ENCODE data around the gene PCLAF. TPM values are rescaled to one million over a fixed set of nuclear protein-coding genes. Genes with fewer than 3 reads are reported as not detected.
"Not testable (repeated sequence)": the region's sequence is repeated elsewhere in the genome, so short reads cannot be mapped to it uniquely, and the experiment has no call there.

Gene PCLAF
- total RNA-seq, 1 donor from 2014 or later: 84.3 TPM

DNA sequence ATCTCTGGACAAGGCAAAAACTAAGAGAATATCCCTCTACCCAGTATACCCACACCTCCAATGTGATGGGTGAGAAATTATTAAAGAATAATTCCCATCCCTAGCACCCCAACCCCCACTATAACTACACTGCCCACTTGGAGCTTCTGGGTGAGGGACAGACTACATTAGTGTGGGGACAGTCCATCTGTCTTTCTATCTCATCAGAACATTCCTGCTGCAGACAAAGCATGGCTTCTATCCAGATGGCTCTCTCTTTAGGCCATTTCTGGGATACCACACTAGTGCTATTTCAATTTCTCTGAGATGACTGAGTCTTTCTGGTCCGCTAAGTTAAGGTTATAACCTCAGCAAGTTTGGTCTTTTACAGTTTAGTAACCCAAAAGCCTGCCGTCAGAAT lies 31.9 kb downstream of the PCLAF start:
- Mint-ChIP-seq H3K4me1 (peaks cover 10% of the 10 kb centered on the region), H3K27ac (ENCODE audit: unreplicated experiment) (no peak overlapping the region), H3K9me3 (no peaks in the 10 kb centered on the region), H3K27me3 (ENCODE audit: low read depth) (no peaks in the 10 kb centered on the region), H3K4me3 (no peak overlapping the region), H3K36me3 (ENCODE audit: low read depth) (peaks cover 3% of the 10 kb centered on the region)
- TF ChIP-seq, protein P1, sequence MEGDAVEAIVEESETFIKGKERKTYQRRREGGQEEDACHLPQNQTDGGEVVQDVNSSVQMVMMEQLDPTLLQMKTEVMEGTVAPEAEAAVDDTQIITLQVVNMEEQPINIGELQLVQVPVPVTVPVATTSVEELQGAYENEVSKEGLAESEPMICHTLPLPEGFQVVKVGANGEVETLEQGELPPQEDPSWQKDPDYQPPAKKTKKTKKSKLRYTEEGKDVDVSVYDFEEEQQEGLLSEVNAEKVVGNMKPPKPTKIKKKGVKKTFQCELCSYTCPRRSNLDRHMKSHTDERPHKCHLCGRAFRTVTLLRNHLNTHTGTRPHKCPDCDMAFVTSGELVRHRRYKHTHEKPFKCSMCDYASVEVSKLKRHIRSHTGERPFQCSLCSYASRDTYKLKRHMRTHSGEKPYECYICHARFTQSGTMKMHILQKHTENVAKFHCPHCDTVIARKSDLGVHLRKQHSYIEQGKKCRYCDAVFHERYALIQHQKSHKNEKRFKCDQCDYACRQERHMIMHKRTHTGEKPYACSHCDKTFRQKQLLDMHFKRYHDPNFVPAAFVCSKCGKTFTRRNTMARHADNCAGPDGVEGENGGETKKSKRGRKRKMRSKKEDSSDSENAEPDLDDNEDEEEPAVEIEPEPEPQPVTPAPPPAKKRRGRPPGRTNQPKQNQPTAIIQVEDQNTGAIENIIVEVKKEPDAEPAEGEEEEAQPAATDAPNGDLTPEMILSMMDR (conservative IDR thresholded peaks at IDR 0.05): no peak
- no peak for DNase-seq (ENCODE audit: low read depth, low spot score)

DNA sequence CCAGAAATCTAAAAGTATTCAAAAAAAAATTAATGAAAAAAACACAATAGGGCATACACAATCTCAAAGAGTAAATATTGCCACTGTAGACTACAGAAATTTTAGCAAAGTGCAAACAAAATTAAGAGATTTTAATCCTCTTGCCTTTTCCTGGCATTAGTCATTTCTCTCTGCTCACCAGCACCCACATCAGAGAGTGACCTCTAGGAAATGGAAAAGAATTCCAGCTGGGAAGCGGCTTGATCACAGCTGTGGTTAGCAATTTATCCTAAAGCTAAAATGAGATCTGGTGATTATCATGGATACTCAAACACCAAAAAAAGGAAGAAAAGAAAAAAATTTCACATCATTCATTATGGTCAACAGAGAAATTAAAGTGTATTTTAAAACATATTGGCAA lies 32.8 kb downstream of the PCLAF start:
- no peak overlapping the region for H3K27ac Mint-ChIP-seq (ENCODE audit: unreplicated experiment)
- H3K9me3 Mint-ChIP-seq: no peaks in the 10 kb centered on the region
- no peak for DNase-seq (ENCODE audit: low read depth, low spot score)
- H3K27me3 Mint-ChIP-seq (ENCODE audit: low read depth): no peaks in the 10 kb centered on the region
- H3K36me3 Mint-ChIP-seq (ENCODE audit: low read depth): peaks cover 3% of the 10 kb centered on the region
- no peak overlapping the region for H3K4me3 Mint-ChIP-seq
- TF ChIP-seq, protein P1 (conservative IDR thresholded peaks at IDR 0.05): no peak
- peaks cover 10% of the 10 kb centered on the region for H3K4me1 Mint-ChIP-seq

DNA sequence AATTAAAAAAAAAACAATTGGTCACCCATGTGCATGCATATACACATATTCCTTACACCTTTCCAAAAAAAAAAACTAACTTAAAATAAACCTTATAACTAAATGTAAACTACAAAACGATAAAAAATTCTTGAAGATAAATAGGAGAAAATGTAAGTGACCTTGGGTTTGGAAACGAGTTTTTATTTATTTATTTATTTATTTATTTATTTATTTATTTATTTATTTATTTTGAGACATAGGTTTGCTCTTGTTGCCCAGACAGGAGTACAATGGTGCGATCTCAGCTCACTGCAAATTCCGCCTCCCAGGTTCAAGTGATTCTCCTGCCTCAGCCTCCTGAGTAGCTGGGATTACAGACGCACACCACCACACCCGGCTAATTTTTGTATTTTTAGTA lies 35.0 kb downstream of the PCLAF start:
- H3K4me1 Mint-ChIP-seq; H3K36me3 Mint-ChIP-seq (ENCODE audit: low read depth); DNase-seq (ENCODE audit: low read depth, low spot score); H3K4me3 Mint-ChIP-seq; H3K9me3 Mint-ChIP-seq; H3K27ac Mint-ChIP-seq (ENCODE audit: unreplicated experiment); H3K27me3 Mint-ChIP-seq (ENCODE audit: low read depth): not testable (repeated sequence)

DNA sequence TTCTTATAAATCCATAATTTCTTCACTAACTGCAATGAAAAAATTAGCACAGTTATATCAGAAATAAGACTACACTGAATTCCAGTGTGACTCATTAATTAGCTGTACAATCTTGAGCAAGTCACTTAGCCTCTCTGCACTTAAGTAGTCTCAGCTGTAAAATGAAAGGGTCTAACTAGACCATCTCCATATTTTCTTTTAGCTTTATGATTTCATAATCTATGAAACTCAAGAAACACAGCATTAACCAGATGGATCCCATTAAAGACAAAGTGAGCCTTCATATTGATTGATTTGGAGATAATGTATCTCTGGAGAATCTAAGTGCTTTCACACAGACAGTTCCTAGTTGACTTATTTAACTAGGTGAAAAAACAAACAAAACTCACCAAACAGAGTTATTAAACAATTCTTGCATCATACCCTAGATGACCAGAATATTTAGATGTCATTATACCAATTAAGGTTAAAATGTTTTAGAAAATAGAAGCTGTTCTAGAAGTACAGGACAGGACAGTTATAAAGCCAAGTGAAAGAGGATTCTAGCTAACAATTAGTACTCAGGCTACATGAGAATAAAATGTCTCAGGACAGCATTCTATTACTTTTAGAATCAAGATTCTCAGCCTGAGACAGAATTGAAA lies 36.5 kb downstream of the PCLAF start:
- H3K27ac Mint-ChIP-seq (ENCODE audit: unreplicated experiment): no peak overlapping the region
- H3K4me3 Mint-ChIP-seq: no peak overlapping the region
- no peaks in the 10 kb centered on the region for H3K9me3 Mint-ChIP-seq
- peaks cover 10% of the 10 kb centered on the region for H3K4me1 Mint-ChIP-seq
- TF ChIP-seq, protein P1 (conservative IDR thresholded peaks at IDR 0.05): no peak
- H3K36me3 Mint-ChIP-seq (ENCODE audit: low read depth): peaks cover 6% of the 10 kb centered on the region
- DNase-seq (ENCODE audit: low read depth, low spot score): no peak
- H3K27me3 Mint-ChIP-seq (ENCODE audit: low read depth): no peaks in the 10 kb centered on the region

DNA sequence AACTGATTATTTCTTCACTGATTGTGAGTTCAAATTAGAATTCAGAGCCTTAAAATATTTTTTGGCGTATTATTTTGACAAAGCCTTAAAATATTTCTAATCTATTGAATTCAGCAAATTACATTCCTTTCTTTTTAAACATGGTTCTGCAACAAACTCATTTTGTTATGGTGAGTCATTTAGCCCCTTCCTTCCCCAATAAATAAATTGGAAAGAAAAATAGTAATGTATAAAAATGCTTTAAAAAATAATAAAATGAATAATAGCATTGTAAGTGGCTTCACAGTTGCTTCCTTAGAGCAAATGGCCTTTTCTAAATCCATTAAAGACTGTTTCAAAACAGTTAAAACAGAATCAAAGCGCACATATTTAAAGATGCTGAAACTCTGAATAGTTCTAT lies 37.4 kb downstream of the PCLAF start:
- H3K27ac Mint-ChIP-seq (ENCODE audit: unreplicated experiment): no peak overlapping the region
- no peak overlapping the region for H3K4me3 Mint-ChIP-seq
- H3K36me3 Mint-ChIP-seq (ENCODE audit: low read depth): peaks cover 6% of the 10 kb centered on the region
- DNase-seq (ENCODE audit: low read depth, low spot score): no peak
- no peaks in the 10 kb centered on the region for H3K27me3 Mint-ChIP-seq (ENCODE audit: low read depth)
- peaks cover 10% of the 10 kb centered on the region for H3K4me1 Mint-ChIP-seq
- H3K9me3 Mint-ChIP-seq: no peaks in the 10 kb centered on the region
- TF ChIP-seq, protein P1 (conservative IDR thresholded peaks at IDR 0.05): no peak

DNA sequence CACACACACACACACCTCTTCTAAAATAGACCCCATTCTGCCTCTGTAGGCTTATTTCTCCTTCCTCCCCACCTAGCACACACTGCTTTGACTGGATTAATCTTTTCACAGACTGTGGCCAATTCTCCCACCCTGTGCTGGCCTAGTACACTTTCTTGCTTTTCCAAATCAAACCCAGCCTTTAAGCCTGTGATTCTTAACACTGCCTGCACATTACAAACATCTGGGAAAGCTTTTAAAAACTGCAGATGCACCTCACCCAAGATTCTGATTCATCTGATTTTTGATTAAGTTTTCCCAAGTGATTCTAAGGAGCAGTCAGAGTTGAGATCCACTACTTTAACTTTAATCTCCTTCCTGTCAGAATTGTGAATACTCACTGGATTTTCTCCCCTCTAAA lies 38.0 kb downstream of the PCLAF start:
- H3K27me3 Mint-ChIP-seq (ENCODE audit: low read depth): no peaks in the 10 kb centered on the region
- H3K9me3 Mint-ChIP-seq: no peaks in the 10 kb centered on the region
- TF ChIP-seq, protein P1 (conservative IDR thresholded peaks at IDR 0.05): no peak
- H3K4me1 Mint-ChIP-seq: peaks cover 10% of the 10 kb centered on the region
- no peak overlapping the region for H3K27ac Mint-ChIP-seq (ENCODE audit: unreplicated experiment)
- H3K36me3 Mint-ChIP-seq (ENCODE audit: low read depth): peaks cover 8% of the 10 kb centered on the region
- no peak overlapping the region for H3K4me3 Mint-ChIP-seq
- DNase-seq (ENCODE audit: low read depth, low spot score): no peak

Measured in neural crest cell (in vitro differentiated cells).